ENCODE measurements around the gene LSP1.
"Not testable (repeated sequence)": the region's sequence is repeated elsewhere in the genome, so short reads cannot be mapped to it uniquely, and the experiment has no call there.

Gene LSP1

DNA sequence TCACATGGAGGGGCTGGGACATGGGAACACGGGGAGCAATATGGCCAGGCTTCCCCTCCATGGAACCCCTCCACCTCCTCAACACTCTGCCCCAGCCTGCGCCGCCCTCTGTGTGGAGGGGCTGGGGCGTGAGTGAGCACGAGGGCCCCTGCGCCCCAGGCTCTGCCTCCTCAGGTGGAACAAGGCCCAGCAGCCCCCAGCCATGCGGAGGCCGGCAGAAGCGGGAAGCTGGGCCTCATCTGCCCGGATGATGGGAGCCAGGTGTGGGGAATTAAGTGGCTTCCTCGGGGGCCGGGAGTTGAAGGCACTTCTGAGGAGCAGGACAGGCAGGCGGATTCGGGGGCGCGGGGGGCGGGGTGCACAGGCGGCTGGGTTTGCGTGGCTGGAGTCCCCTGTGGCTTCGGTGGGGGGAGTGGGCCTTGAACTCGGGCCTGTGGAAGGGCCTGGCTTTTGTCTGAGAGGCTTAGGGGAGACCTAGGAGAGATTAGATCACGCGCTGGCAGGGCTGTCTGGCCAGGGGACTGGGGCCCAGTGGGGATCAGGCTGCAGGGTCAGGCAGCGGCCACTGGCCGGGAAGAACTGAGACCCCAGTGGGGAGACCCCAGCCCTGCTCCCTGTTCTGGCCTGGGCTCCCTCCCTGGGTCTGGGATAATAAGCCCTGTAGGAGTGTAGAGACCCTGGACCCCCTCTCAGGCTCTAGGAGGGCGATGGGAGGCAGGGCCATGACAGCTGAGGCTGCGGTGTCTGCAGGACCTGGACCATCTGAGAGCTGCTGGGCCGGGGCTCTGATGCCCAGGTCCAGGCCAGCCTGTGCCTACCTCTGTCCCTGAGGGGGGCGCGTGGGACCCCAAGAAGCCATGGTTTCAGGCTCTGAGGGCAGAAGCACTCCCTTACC lies 25.5 kb downstream of the LSP1 start:
- DNase-seq, result peak; percentile 88

DNA sequence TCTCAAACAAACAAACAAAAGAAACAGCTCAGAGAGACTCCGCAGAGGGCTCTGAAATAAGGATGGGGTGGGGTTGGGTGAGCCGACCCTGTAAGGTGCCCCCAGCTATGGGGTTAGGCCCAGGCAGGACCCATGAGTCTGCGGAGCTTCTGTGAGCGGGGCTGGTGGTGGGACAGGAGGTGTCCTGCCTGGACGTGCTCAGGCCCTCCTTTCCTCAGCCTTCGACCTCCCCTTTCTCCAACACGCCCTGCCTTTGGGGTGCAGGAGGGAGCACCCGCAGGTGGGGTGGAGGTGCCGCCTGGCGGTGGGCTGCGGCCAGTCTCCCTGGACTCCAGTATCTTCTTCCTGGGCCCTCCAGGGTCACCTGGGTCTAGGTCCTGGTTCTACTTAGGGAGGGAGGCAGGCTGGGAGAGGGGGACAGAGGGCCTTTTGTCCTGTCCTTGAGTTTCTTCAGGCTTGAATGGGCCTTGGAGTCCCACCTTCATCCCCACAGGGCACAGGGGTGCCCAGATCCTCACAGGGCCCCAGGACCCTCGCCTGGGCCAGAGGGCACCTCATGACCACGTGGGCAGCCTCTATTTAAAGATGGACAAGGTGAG lies 26.6 kb downstream of the LSP1 start:
- peak; percentile 41 for DNase-seq

DNA sequence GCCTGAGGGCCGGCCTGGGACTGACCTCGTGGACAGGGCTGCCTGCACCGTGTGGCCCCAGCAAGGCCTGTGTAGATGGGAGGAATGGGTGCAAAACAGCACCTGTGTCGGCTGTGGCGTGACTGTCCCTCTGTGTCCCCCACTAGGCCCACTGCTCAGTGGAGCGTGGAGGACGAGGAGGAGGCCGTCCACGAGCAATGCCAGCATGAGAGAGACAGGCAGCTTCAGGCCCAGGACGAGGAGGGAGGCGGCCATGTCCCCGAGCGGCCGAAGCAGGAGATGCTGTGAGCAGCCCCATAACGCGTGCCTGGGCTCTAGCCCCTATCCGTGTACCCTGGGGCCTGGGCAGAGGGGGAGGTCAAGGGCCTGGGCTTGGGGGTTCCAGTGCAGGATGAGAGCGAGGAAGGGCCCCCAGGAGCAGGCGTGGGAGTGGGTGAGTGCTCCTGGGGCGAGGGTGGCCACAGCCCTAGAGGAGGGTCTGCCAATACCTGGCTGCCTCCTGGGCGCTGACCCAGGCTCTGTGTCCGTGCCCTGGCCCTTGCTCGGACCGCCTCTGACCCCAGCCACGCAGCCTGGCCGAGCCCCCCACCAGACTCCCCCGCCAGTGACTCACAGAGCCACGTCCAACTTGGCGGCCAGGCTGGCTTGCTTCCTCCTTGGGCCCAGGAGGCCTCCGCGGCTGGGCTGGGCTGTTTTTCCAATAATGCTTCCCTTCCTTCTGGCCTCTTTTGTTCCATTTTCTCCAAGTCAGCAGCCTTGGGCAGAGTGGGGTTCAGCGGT lies 27.2 kb downstream of the LSP1 start:
- peak; percentile 90 for DNase-seq

DNA sequence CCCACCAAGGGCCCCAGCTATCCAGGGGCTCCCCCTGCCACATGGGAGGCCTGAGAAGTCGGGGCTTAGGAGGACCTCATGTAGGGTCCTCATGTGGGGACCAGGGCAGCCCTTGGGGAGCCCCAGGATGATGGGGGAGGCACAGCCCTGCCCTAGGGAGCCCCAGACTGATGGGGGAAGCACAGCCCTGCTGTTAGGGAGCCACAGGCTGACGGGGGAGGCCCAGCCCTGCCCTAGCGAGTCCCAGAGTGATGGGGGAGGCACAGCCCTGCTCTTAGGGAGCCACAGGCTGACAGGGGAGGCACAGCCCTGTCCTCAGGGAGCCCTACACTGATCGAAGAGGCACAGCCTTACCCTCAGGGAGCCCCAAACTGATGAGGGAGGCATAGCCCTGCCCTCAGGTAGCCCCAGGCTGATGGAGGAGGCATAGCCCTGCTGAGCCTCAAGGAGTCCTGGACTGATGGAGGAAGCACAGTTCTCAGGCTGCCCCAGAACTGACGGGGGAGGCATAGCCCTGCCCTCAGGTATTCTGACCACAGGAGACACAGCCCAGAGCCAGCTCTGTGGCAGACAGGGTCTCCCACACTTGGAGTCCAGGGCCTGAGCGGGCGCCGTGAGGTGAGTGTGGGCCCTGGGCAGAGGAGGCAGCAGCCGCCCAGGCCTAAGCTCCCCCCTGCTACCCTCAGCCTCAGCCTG lies 28.0 kb downstream of the LSP1 start:
- peak; percentile 50 for DNase-seq

DNA sequence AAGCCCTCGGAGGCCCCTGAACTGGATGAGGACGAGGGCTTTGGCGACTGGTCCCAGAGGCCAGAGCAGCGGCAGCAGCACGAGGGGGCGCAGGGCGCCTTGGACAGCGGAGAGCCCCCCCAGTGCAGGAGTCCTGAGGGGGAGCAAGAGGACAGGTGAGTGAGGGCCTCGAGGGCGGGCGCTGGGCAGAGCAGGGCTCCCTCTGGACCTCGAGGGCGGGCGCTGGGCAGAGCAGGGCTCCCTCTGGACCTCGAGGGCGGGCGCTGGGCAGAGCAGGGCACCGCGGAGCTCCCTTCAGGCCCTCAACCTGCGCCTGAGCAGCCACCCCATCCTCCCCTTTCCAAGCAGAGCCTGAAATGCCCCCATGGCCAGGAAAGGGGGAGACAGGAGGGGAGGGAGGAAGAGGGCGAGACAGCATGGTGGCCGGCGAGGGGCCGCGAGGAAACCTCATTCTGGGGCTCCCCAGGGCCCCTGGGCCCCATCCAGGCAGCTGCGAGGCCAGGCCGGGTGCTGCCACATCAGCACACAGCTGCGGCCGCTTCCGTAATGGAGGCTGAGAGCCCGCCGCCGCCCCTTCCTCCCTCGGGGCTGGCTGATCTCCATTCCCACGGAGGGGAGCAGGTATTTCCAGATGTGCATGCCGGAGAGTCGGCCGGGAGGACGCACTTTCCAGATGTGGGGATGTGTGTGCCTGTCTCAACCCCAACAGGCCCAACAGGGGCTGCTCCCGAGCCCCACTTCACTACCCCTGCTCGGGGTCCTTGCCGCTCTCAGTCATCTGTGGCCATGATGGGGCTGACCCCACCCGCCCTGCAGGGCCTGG lies 28.8 kb downstream of the LSP1 start:
- peak; percentile 91 for DNase-seq

DNA sequence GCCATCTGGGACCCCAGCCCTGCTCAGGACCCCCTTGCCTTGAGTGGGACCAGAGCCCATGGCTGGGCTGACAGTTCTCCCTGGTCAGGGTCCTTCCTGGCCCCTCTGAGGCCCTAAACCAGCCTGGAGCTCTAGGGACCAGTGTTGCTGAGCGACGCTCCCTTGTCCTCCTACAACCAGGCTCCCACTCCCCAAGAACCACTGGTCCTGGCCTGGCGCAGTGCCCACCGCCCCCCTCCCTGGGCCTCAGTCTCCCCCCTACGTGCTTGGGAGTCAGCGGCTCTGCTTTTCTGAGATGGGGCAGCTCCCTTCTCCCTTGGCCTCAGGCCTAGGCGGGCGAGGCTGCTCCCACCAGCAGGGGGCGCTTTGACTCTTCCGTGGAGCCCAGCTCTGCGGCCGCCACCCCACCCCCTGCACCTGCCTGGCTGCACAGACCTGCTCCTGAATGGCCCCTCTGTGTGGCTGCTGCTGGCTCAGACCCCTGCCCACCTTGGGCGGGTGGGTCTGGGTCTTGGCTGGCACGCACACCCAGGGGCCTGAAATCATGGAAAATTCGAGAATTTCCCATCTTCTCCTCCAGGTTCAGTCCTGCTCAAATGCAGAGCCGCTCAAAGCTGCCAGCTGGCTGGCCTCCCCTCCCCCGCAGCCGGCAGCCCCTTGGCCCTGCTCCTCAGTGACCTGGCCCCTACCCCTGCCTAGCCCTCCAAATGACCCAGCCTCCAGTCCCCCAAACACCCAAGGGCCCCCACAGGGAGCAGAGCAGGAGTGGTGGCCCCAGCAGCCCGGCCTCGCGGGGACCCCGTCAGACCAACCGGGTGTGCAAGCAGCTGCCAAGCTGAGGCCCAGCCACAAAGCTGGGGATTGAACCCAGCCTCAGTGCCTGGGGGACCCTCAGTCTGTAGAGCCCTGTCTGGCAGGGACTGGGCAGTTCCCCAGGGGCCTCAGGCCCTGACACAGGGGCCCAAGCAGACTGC lies 29.7 kb downstream of the LSP1 start:
- peak; percentile 97 for DNase-seq

DNA sequence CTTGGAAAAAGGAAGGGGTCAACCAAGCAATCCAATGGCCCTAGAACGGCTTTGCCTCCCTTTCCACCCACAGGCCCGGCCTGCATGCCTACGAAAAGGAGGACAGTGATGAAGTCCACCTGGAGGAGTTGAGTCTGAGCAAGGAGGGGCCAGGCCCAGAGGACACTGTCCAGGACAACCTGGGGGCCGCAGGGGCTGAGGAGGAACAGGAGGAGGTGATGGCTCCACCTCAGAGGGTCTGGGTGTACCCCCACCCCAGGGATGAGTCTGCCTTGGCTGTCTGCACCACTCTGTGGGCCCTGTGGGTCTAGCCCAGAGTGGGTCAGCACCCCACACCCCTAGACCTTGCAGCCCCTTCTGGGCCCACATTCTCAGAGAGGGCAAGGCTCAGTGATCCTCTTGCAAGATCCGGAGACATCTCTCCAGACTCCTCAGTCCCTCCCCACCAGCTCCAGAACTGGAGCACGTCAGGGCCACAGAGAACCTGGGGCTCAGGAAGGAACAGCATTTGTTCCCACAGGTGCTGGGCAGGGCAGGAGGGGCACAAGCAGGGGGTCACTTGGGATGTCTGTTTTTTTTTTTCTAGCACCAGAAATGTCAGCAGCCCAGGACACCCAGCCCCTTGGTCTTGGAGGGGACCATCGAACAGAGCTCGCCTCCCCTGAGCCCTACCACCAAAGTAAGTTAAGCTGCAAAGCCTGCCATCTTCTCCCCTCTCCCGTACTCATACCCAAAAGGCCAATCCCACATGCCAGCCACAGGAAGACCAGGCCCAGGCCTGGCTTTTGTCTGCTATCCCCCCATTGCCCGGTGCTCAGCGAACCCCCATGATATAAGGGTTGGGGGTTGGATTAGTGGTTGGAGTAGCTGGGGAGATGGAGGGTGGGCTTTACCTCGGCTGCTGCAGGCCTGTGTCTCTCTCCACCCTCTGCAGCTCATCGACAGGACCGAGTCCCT lies 30.7 kb downstream of the LSP1 start:
- peak; percentile 45 for DNase-seq

DNA sequence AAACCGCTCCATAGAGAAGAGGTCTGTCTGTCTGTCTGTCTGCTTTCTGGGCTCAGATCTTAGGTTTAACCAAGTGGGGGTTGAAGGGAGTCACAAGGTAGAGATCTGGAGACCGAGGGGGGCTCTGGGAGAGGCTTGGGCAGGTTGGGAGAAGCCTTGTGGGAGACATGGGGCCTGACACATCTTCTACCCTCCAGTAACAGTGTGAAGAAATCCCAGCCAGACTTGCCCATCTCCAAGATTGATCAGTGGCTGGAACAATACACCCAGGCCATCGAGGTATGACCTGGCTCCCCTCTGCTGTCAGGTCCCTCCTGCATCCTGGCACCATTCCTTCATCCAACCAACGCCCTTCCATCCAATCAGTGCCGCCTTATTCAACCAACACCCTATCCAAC lies 31.4 kb downstream of the LSP1 start:
- peak; percentile 29 for DNase-seq

DNA sequence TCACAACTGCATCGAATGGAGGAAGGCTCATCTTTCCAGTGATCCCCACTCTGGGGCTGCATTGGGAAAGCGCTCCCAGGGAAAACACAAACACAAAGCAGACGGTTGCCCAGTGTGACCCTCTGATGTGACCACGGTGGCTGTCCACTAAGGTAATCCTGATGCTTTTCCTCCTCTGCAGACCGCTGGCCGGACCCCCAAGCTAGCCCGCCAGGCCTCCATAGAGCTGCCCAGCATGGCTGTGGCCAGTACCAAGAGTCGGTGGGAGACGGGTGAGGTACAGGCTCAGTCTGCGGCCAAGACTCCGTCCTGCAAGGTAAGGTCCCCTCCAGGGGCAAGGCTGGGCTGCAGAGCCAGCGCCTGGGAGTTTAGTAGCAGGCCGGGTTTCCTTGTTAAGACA lies 33.7 kb downstream of the LSP1 start:
- not testable (repeated sequence) for DNase-seq

DNA sequence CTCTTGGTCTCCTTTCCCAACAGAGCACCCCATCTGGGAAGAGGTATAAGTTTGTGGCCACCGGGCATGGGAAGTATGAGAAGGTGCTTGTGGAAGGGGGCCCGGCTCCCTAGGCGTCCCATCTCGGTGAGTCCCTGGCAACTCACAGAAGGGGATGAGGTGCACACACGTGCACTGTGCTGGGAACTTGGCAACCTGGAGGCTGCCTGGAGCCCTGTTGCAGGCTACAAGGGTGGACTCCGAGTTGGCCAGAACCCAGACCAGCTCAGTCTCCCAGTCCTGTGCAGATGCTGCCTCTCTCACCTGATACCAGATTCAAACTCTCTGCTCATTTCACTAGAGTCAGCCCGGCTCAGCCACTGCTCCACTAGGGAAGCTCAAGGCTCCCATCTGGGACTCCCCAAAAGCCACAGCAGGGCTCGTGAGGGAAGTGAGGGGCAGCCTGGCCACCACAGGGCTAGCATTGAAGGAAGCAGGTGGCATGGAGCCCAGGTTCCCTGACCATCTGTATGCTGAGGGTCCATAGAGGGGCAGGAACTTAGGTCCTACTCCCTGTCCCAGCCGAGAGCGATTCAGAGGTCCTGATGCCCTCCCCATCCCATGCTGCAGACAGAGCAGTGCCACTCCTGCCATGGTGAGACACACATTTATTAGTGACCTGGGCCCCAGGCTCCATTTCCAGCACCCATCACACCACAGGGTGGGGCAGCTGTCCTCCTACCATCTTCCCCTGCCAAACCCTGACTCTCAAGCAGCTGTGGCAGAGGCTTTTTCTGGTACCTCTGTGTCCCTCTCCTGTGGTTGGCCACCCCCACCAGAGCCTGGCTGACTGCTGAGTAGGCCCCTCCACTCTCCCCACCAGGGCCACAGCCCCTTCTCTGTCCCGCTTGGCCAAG lies 34.8 kb downstream of the LSP1 start:
- no peak for DNase-seq

DNA sequence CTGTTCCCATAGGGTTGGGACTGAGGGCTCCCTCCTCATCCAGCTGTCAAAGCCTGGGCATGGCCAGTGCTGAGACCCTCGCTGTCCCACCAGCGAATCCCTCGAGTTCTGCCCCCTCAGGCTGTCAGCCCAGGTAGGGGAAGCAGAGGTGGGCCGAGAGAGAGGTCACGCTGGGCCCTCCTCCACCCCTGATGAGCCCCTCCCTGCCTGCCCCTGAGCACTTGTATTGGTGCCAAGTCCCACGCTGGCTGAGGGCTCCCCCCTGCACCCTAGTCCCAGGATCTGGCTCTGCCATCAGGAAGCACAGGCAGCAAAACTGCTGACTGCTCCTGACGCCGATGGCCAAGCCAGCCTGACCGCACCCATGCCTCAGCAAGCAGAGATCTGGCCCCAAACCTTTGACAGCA lies 35.5 kb downstream of the LSP1 start:
- DNase-seq, result no peak

DNA sequence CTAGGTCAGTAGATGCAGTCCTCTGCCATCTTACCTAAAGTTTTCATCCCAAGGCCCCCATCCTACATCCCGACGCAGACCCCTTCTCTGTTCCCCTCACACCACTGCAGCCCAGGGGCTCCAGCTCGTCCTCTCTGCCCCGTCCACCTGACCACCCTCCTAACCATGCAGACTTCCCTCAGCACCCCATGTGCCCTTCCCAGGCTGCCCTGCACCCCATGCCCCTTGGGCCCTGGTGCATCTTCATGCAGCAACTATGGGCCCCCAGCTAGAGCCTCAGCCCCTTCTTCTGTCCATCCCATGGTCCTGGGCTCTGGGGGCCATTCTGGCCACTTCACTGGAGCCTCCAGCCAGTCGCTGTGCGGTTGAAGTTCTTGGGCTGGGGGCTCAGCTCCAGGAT lies 35.9 kb downstream of the LSP1 start:
- no peak for DNase-seq

DNA sequence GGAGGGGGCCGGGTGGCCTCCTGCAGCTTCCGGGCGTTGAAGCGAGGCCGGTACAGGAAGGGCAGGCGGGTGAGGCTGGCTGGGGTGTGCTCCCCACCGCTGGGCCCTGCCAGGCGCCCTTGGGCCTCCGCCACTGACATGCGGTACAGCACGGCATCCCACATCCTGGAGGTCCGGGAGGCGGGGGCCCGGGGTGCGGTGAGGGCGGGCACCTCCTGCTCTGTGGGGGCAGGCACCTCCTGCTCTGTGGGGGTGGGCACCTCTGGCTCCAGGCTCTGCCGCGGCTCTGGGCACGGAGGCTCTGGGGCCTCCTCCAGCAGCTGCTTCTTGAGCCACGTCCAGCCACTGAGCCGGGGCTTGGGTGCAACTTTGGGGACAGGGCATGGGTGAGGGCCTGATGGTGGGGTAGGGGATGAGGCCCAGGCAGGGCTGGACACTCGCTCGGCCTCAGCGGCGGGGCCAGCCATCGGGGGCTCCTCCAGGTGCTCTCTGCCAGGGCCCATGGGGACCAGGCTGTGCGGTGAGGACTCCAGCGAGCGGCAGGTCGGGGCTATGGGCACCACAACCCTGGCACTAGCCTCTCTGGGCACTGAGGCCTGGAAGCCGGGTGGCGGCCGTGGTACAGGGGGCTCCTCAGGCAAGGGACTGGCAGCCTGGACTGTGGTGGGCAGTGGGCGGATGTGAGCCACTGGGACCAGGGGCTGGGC lies 36.5 kb downstream of the LSP1 start:
- peak; percentile 56 for DNase-seq

DNA sequence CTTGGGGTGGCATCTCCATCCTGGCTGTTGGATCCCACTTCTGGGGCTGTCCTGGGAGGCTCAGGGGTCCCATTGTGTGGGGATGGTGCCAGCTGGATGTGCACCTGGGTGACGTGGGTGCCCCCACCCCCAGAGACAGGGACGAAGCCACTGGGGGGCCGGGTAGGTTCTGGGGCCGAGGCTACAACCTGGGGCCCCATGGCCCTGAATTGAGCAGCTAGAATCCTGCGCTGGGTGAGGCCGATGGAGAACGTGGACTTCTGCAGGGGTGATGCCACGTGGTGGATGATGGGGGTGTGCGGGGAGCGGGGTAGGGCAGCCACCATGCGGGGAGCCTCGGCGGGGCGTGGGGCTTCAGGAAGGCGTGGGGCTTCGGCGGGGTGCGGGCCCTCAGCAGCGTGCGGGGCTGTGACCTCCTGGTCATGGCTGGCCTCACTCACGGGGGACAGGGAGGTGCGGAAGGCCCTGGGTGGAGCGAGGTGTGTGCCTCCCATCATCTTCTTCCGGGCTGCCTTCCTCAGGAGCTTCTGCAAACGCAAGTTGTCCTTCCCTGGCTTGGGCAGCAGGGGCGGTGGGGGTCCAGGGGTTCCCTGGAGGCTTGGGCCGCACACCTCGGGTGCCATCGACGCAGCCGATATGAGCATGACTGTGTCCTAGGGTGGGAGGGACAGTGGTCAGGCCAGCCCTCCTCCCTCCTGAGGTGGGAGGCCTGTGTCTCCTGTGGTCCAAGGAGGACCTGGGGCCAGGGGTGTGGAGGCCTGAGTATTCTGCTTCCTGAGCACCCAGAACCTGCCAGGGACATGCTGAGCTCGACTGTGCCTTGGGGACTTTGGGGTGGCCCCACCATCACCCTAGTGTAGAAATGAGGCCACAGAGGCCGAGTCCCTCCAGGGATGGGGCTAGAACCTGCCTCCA lies 37.3 kb downstream of the LSP1 start:
- no peak for DNase-seq

DNA sequence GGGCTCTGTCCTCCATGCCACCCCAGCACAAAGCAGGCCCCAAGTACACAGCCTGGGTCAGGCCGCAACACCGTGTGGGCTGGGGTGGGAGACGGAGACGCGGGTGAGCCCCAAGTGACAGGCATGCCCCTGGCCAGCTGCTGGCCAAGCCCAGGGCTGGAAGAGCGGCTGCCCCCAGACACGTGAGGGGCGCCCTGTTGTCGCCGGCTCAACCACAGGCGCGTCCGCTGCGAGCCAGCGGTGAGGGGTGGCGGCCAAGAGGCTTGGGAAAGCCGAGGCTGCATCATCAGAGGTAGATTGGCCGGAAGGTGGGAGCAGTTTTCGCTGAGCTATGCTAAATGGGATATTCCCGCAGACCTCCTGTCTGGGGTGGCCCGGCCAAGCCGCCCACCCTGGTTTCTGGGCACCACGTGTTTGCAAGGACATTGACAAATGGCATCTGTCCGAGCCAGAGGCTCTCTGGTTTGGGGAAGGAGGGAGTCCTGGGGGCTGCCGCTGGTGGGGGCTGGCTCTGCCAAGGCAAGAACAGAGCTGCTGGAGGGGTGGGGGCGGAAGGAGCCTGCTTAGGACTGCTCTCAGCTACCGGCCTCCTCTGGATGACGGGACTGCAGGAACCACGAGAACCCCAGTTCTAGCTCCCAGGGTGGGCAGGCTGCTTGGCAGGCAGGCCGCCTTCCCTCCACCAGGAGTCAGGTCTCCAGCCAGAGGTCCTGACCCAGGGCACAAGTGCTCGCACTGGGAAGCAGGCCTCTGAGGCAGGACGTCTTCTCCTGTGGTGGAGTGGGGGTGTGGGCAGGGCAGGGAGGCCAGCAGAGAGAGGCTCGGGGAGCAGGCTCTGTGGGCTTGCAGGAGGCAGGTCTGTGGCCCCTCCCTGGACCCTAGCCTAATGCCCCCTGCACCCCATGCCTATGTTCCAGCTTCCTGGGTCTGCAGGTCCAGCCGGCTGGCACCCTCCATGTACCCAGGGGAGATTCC lies 38.3 kb downstream of the LSP1 start:
- peak; percentile 47 for DNase-seq

DNA sequence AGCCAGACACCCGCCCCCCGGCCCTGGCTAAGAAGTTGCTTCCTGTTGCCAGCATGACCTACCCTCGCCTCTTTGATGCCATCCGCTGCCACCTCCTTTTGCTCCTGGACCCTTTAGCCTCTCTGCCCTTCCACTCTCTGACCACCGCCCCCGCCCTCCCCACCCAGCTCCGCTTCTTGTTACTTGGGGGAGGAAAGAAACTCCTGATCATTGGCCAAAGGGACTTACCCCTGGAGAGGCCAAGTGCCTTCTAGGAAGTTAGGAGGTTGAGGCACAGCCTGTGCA lies 38.9 kb downstream of the LSP1 start, which contains the start of gene PRR33:
TSS of gene PRR33 (minus strand) at position 65 of the 285 bp plus-strand sequence. CDS start 1,311 bp downstream, outside the sequence.
- DNase-seq, result no peak
